ENCODE measurements around the gene C1orf159.
"Not testable (repeated sequence)": the region's sequence is repeated elsewhere in the genome, so short reads cannot be mapped to it uniquely, and the experiment has no call there.

C1orf159 gene

GRCh38 chr1:1098681-1099421 is 17.0 kb downstream of the C1orf159 start:
- TF ChIP-seq, protein P1, sequence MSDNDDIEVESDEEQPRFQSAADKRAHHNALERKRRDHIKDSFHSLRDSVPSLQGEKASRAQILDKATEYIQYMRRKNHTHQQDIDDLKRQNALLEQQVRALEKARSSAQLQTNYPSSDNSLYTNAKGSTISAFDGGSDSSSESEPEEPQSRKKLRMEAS (IDR thresholded peaks at IDR 0.05; ENCODE audit: low read depth, low read length), result no peak
- no peak for TF ChIP-seq POLR2A (IDR thresholded peaks at IDR 0.05; ENCODE audit: extremely low read depth, insufficient read length)
- TF ChIP-seq CTCF (IDR thresholded peaks at IDR 0.05; ENCODE audit: low read depth, low read length), result no peak
- TF ChIP-seq MYC (IDR thresholded peaks at IDR 0.05; ENCODE audit: low read depth, low read length), result no peak
- no peak for DNase-seq (ENCODE audit: low read depth)

DNA sequence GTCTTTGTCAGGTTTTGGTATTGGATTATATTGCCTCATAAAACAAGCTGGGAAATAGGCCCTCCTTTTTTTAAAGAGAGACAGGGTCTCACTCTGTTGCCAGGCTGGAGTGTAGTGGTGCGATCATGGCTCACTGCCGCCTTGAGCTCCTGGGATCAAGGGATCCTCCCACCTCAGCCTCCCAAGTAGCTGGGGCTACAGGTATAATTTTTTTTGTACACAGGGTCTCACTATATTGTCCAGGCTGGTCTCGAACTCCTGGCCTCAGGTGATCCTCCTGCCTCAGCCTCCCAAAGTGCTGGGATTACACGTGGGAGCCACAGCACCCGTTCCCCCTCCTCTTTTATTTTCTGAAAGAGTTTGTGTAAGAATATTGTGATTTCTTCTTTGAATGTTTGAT is 19.8 kb downstream of the C1orf159 start:
- DNase-seq (ENCODE audit: low read depth); H3K4me3 ChIP-seq (ENCODE audit: low read depth, low read length): not testable (repeated sequence)

More at GRCh38 chr1:1098681-1099421, 17.0 kb downstream of the C1orf159 start:
- no peak overlapping the region for H3K4me3 ChIP-seq (ENCODE audit: low read depth, low read length)

DNA sequence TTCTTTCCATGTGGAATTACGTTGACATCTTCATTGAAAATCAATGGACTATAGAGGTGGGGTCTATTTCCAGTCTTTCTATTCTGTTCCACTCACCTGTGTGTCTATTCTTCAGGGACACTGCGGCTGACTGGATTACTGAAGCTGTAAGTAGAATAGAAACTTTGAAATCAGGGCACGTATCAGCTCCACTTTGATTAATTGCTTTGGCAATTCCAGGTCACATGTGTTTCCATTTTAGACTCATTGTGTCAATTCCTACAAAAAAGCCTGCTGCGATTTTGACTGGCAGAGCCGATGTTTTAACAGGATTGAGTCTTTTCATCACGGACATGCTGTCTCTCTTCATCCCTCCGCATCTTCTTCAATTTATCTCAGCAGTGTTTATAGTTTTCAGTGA is 20.9 kb downstream of the C1orf159 start:
- DNase-seq (ENCODE audit: low read depth), result no peak
- TF ChIP-seq MYC (IDR thresholded peaks at IDR 0.05; ENCODE audit: low read depth, low read length), result no peak
- TF ChIP-seq POLR2A (IDR thresholded peaks at IDR 0.05; ENCODE audit: extremely low read depth, insufficient read length), result no peak
- no peak overlapping the region for H3K4me3 ChIP-seq (ENCODE audit: low read depth, low read length)

GRCh38 chr1:1093610-1093943 is 22.3 kb downstream of the C1orf159 start:
- no peak for TF ChIP-seq POLR2A (IDR thresholded peaks at IDR 0.05; ENCODE audit: extremely low read depth, insufficient read length)
- no peak for TF ChIP-seq CTCF (IDR thresholded peaks at IDR 0.05; ENCODE audit: low read depth, low read length)
- no peak for TF ChIP-seq MYC (IDR thresholded peaks at IDR 0.05; ENCODE audit: low read depth, low read length)
- TF ChIP-seq, protein P1 (IDR thresholded peaks at IDR 0.05; ENCODE audit: low read depth, low read length), result no peak
- no peak for DNase-seq (ENCODE audit: low read depth)
- no peak overlapping the region for H3K4me3 ChIP-seq (ENCODE audit: low read depth, low read length)

DNA sequence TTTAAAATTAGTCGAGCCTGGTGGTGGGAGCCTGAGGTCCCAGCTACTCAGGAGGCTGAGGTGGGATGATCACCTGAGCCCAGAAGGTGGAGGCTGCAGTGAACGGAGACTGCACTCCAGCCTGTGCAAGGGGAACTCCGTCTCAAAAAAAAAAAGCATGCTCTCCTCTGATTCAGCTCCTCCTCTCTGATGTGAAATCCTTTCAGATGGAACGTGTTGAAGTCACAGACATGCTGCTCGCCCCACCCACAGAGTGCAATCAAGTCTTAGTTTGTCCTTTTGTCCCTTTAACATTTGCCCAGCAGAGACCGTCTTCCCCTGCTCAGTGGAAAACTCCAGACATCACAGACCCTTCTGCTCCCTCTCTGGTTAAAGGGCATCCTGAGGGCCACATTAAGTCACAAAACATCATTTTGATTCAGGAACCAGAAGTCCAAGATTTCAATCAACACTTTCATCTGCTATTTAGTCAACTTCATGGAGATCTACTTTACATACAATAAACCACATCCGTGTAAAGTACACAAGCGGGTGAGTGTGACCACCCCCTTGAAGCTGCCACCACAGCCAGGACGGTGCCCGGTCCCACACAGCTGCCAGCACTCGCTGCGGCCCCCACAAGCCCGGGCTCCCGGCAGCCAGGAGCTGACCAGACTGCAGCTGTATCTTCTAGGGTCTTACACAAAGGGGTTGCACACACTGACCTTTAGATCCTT is 22.8 kb downstream of the C1orf159 start:
- no peak overlapping the region for H3K4me3 ChIP-seq (ENCODE audit: low read depth, low read length)
- TF ChIP-seq MYC (IDR thresholded peaks at IDR 0.05; ENCODE audit: low read depth, low read length) (no peak), POLR2A (IDR thresholded peaks at IDR 0.05; ENCODE audit: extremely low read depth, insufficient read length) (no peak), CTCF (IDR thresholded peaks at IDR 0.05; ENCODE audit: low read depth, low read length) (no peak)
- TF ChIP-seq, protein P1 (IDR thresholded peaks at IDR 0.05; ENCODE audit: low read depth, low read length), result no peak
- DNase-seq (ENCODE audit: low read depth), result no peak

DNA sequence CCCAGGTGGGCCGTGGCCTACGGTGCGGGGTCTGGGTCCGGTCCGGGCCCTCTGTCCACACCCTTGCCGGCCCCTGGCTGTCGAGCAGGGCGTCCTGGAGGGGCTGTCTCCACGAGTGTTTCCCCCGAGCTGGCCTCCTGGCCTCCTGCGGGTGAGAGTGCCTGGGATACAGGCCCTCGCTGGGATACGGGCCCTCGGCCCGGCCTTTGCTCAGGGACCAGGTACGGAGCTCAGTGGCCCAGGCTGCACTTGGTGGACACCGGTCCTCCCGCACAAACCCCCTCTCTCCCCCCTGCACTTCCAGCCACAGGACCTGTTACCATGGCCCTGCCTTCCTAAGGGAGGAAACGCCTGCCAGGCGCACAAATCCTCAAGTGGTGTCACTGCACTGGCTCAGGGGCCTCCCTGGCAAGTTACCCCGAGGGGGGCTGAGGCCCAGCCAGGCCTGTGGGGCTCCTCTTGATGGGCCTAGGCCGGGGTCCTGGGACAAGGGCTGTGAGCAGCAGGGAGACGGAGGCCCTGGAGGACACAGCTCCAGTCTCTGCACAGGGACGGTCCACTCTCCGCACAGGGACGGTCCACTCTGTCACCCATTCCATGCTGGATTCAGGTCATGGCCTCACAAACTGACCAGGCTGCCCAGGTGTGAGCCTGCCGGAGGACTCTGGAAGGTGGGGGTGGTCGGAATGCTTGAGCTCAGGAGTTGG is 23.6 kb downstream of the C1orf159 start:
- TF ChIP-seq, protein P1 (IDR thresholded peaks at IDR 0.05; ENCODE audit: low read depth, low read length), result no peak
- TF ChIP-seq POLR2A (IDR thresholded peaks at IDR 0.05; ENCODE audit: extremely low read depth, insufficient read length) (no peak), MYC (IDR thresholded peaks at IDR 0.05; ENCODE audit: low read depth, low read length) (no peak), CTCF (IDR thresholded peaks at IDR 0.05; ENCODE audit: low read depth, low read length) (no peak)
- DNase-seq (ENCODE audit: low read depth), result no peak
- no peak overlapping the region for H3K4me3 ChIP-seq (ENCODE audit: low read depth, low read length)
